SK-N-MC (cell line): Measurements from ENCODE around the gene RARRES1.

Experiments used
- EZH2 ChIP-seq: fragments of 200-600 bp; sonication (generic); IDR thresholded peaks from one replicate; pipeline ENCODE4 v1.6.1; 2017; ENCODE audit warnings: antibody characterized with exemption
- POLR2AphosphoS5 ChIP-seq: IDR thresholded peaks from 2 replicates; pipeline ENCODE4 v1.6.1; 2012; ENCODE audit warnings: mild to moderate bottlenecking, low read depth, low read length, borderline replicate concordance

- TF ChIP-seq POLR2AphosphoS5, result no peak
- TF ChIP-seq EZH2, result no peak
These were observed 38.6 kb upstream of the RARRES1 start for GRCh38 chr3:158770741-158771350.
